ENCODE results near the gene PHACTR1.

Gene PHACTR1

GRCh38 chr6:13251242-13251641 lies 534.7 kb downstream of the PHACTR1 start:
- DNase-seq (ENCODE audit: low read depth in 1 of 2, low spot score in 1 of 2) = no peak

DNA sequence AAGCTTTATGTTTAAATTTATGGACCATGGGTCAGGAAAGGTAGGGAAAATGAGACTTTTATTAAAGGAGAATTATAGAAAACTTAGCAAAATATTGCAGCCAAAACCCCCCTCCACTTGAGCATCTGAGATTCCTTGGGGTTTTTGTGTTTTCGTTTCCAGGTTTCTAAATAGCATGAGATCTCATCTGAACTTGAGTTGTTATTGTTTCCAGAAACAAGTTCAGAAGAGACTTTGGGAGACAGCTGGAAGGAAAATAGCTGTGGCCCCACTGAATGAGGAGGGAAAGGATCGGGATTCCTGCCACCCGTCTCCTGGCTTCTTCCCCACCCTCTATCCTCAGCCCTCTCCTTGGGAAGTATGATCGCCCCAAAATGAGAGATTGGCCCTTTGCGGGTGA lies 536.2 kb downstream of the PHACTR1 start:
- no peak for DNase-seq (ENCODE audit: low read depth in 1 of 2, low spot score in 1 of 2)

DNA sequence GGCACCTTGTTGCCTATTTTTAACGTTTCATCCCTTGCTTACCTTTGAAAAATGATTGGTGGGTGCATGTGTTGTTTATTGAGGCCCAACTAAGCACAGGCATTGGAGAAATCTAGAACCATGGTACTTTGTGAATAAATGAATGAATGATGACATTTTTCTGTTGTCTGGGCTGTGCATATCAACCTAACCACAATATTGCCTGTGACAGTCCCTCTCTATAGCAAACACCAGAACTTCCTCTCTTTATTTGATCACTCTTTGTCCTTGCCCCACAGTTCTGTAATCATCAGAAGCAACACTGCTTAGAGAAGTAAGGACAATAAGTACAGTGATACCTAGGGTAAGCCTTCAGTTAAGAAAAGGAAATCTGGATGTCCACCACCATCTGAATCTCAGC lies 536.7 kb downstream of the PHACTR1 start:
- no peak for DNase-seq (ENCODE audit: low read depth in 1 of 2, low spot score in 1 of 2)

DNA sequence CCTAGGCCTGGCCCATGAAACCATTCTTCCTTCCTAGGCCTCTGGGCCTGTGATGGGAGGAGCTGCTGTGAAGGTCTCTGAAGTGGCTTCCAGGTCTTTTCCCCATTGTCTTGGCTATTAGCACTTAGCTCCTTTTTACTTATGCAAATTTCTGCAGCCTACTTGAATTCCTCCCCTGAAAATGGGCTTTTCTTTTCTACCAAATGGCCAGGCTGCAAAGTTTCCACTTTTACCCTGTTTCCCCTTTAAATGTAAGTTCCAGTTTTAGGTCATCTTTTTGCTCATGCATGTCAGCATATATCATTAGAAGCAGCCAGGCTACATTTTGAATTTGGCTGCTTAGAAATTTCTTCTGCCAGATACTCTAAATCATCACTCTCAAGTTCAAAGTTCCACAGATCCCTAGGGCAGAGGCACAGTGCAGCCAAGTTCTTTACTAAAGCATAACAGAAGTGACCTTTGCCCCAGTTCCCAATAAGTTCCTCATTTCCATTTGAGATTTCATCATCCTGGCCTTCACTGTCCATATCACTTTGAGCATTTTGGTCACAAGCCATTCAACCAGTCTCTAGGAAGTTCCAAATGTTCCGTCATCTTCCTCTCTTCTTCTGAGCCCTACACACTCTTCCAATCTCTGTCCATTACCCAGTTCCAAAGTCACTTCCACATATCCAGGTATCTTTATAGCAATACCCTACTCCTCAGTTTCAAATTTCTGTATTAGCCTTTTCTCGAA lies 539.9 kb downstream of the PHACTR1 start:
- no peak for DNase-seq (ENCODE audit: low read depth in 1 of 2, low spot score in 1 of 2)

DNA sequence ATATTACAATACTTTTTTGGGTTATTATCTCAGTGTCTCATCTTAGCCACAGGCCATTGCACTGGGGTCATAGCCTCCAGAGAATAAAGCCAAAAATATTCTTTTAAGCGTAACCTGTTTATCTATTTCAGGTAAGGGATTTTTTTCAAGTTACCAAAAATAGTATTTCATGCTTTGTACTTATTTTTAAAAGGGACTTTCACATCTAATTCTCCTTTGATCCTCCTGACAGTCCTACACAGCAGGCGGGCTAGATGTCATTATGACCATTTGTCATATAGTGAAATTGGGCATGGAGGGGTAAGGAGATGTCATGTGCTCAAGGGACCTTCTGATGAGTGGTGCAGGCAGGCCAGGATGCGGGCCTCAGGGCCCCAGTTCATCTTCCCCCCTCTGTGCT lies 542.8 kb downstream of the PHACTR1 start:
- no peak for DNase-seq (ENCODE audit: low read depth in 1 of 2, low spot score in 1 of 2)

GRCh38 chr6:13260101-13260598 lies 543.6 kb downstream of the PHACTR1 start:
- no peak for DNase-seq (ENCODE audit: low read depth in 1 of 2, low spot score in 1 of 2)

- no peak for DNase-seq (ENCODE audit: low read depth in 1 of 2, low spot score in 1 of 2)
These were observed 544.3 kb downstream of the PHACTR1 start for GRCh38 chr6:13260831-13261230.

DNA sequence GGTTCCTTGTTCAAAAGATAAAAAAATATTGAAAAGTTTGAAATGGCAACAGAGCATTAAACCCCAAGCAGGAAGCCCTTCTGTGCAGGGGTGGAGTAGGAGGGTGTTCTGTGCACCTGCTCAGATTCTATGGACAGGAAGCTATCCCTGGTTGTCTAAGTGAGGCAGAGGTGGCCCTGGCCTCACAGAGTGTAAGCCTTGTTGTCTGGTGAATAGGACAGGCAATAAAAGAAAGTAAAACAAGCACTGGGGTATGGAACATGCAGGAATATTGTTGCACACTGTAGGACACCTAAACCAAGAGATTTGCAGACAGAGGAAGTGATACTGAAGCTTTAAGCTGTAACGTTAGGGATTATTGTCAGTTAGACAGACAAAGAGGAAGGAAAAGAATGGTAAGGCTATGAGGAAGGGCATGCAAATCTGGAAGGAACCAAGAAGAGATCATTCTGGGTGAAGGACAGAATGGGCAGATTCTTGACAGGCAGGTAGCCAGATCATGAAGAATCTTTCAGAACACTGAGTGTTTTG lies 545.0 kb downstream of the PHACTR1 start:
- DNase-seq (ENCODE audit: low read depth in 1 of 2, low spot score in 1 of 2) = no peak

GRCh38 chr6:13262302-13263230 lies 546.0 kb downstream of the PHACTR1 start:
- DNase-seq (ENCODE audit: low read depth in 1 of 2, low spot score in 1 of 2) = no peak

DNA sequence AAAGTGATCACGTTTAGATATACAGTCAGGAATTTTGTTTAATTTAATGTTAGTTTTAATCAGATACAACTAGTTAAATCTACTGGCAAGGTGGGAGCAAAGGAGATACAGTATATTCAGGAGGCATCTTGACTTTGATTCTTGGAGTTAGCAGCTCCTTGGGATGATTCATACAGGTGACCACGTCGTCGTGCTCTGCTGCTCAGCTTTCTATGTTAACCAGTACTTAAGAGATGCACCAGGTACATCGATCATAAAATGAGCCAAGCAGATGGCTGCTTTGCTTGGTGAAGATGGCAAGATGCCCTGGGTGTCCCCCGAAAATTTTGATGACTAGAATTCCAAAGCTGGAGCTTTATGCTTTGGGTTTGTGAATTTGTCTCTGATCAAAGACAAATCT lies 547.1 kb downstream of the PHACTR1 start:
- no peak for DNase-seq (ENCODE audit: low read depth in 1 of 2, low spot score in 1 of 2)

GRCh38 chr6:13267142-13267651 lies 550.6 kb downstream of the PHACTR1 start:
- no peak for DNase-seq (ENCODE audit: low read depth in 1 of 2, low spot score in 1 of 2)

- no peak for DNase-seq (ENCODE audit: low read depth in 1 of 2, low spot score in 1 of 2)
These were observed 552.4 kb downstream of the PHACTR1 start for GRCh38 chr6:13268913-13269518.

DNA sequence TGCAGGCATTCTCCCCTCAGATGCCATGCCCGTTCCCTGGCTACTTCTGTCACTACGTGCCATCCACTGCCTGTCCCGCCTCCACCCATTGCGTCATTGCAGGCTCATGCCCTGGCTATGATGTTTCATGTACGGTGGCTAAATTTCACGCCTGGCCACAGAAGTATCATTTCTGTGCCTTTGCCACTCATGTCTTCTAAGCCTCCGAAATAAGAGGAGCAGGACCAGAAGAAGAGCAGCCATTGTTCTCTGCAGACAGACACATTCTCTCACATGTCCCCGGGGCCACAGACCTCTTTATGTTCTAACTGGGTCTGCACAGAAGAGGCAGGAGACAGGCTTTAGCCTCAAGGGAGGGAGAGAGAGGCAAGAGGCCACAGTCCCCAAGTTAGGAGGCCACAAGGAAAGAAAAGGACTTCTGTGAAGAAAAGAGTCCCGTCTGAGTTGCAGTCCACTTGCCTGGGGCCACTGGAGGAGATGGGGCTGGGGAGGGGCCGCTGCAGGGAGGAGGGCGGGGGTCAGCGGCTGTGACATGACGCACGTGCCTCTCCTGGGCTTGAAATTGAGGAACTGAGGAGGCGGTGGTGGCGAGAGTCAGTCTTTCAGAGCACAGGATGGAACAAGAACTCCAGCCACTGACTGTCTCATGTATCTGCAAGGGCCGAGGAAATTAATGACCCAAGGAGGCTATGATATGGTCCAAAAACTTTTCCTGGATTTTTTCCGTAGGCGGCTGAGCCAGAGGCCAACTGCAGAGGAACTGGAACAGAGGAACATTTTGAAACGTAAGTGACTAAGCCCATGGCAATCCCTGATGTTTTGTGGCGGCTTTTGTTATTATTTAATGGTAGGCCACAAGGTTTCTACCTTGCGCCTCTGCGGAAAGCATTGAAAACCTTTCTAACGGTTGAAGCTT lies 555.8 kb downstream of the PHACTR1 start:
- no peak for DNase-seq (ENCODE audit: low read depth in 1 of 2, low spot score in 1 of 2)

DNA sequence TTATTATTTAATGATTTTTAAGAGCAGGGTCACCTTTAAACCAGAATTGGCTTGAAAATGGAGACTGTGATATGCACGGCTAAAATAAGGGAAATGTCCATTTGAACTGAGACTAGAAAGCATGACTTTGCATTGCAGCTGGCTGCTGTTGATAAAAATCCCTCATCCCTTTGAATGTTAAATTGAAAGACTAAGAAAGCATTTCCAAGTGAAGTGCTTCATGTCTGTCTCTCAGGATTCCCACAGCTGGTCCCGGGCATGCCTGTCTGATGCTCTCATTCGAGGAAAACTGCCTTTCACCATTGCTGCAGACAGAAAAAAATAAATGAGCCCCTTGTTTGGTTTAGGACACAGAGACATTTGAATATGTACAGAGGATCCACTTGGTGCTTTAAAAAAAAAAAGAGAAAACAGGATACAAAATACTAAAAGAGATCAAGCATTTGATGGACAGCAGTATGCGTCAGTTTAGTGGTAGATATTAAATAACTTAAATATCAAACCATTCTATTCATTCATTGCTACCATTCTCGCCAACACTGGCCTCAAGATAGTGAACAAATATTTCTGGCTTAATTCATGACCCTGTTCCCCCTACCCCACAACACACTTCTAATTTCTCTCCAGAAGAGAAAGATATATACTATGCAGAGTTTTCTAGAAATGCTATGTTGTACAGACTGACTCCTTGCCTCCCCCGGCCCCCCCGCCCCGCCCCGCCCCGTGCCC lies 556.8 kb downstream of the PHACTR1 start:
- no peak for DNase-seq (ENCODE audit: low read depth in 1 of 2, low spot score in 1 of 2)

DNA sequence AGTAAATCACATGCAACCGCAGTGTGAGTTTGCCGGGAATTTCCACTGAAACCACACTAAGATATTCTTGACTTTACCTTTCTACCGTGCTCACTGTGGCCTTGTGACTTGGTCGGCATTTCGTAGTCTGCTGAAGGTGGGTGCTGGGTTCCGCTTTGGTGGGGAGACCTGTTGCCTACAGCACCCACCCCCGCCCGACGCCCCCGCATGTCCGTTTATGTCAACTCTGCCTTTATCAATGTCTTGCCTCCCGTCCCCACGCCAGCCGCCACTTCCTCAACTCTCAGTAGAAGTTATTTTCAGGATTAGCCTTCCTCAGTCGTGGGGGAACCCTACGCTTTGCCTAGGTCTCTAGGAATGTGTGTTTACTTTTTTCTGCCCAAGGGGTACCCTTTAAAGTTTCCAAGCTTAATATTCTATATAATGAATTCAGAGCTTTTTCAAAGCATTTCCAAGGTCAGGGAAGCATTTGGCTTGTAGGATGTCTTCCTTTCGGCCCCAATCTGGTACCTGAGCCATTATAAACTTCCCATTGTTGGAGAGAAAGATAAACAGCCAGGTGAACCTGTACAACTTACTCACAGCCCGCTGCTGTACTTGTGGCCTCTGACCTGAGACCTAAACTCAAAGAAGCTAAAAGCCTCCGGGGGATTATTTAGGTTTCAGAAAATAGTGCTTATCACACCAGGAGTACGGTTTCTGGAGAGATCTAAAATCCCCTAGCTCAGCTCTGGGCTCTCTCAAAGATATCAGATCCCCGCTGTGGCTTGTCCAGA lies 557.6 kb downstream of the PHACTR1 start:
- peak; percentile 15 to 53 for DNase-seq (ENCODE audit: low read depth in 1 of 2, low spot score in 1 of 2)

DNA sequence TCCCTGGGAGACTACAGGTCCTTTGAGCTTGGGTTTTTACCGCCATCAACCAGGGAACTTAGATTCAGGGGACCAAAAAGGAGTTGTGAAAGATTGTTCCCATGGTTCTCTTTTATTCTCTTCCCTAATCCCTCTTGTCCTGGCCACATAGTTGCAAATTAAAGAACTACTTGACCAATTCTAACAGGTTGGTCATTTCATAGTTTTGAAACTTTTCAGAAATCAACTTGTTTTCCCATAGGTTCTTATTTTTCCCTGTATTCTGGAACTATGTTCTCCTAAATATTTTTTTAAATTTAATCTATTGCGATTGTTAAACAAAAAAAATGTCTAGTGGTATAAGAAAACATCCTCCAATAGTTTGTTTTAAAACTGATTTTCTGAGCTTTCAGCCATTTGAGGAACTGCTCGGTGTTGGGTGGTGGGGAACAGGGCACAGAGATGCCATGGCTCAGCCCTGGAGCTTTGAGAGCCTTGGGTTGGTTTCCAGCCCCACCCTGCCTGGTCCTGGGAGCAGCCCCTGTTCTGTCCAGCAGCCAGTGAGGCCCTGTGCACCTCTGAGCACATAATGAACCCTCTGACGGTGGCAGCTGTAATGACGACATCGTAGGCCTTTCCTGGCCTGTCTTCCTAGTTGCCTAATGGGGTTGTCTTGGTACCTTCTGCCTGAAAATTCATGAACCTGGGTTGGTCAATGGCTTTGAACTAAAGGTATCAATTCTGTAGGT lies 558.3 kb downstream of the PHACTR1 start:
- DNase-seq (ENCODE audit: low read depth in 1 of 2, low spot score in 1 of 2) = no peak

- no peak for DNase-seq (ENCODE audit: low read depth in 1 of 2, low spot score in 1 of 2)
These were observed 558.9 kb downstream of the PHACTR1 start for GRCh38 chr6:13275435-13275989.

GRCh38 chr6:13277231-13277630 lies 560.7 kb downstream of the PHACTR1 start:
- no peak for DNase-seq (ENCODE audit: low read depth in 1 of 2, low spot score in 1 of 2)
